Common myeloid progenitor, CD34-positive (primary cell): ENCODE data around the gene PPCS.
"Not testable (repeated sequence)": the region's sequence is repeated elsewhere in the genome, so short reads cannot be mapped to it uniquely, and the experiment has no call there.

Experiments
- CTCF ChIA-PET: fragments of 350-600 bp; sonication (Branson Sonifier 250); formaldehyde crosslinking; loops from one replicate; lab custom pipeline; 2021; ENCODE audit warnings: antibody characterized with exemption; lab: Charles Lee
- POLR2A ChIA-PET: fragments of 350-600 bp; sonication (Branson Sonifier 250); formaldehyde crosslinking; loops from one replicate; lab custom pipeline; 2021; ENCODE audit warnings: antibody characterized with exemption; lab: Charles Lee
- DNase-seq, 3 donors: peaks; one replicate each; pipeline versions ENCODE4 v3.0.0 to v3.0.0-alpha.2; 2013
- H3K27ac ChIP-seq, 2 experiments: 1 replicate in 1 of 2; 2 replicates in 1 of 2; pipeline ENCODE4 v1.7.0; 2013; ENCODE audit warnings: inconsistent platforms in 2 of 2, low read length in 2 of 2, mild to moderate bottlenecking in 2 of 2, low read depth in 1 of 2, moderate library complexity in 1 of 2; ENCODE audit not compliant: severe bottlenecking in 2 of 2, insufficient read depth in 1 of 2, poor library complexity in 1 of 2
- H3K27me3 ChIP-seq, 5 experiments: replicated peaks in 2 of 5; 1 replicate in 3 of 5; 2 replicates in 2 of 5; pipeline versions ENCODE4 v1.6.1 to v1.7.0; 2013; ENCODE audit warnings: low read length in 4 of 5, mild to moderate bottlenecking in 2 of 5, moderate library complexity in 2 of 5, inconsistent platforms in 1 of 5; ENCODE audit not compliant: insufficient read depth in 5 of 5, control insufficient read depth in 4 of 5
- H3K36me3 ChIP-seq, 4 experiments: 1 replicate in 2 of 4; 2 replicates in 2 of 4; pipeline versions ENCODE4 v1.6.1 to v1.7.0; 2013; ENCODE audit warnings: low read length in 3 of 4, control low read depth in 1 of 4, mild to moderate bottlenecking in 1 of 4; ENCODE audit not compliant: control insufficient read depth in 4 of 4, insufficient read depth in 4 of 4
- H3K4me1 ChIP-seq, 4 experiments: 1 replicate in 3 of 4; 2 replicates in 1 of 4; pipeline versions ENCODE4 v1.6.1 to v1.7.1; 2013; ENCODE audit warnings: low read length in 3 of 4, mild to moderate bottlenecking in 3 of 4, control low read depth in 1 of 4, inconsistent platforms in 1 of 4, moderate library complexity in 1 of 4; ENCODE audit not compliant: control insufficient read depth in 4 of 4, insufficient read depth in 4 of 4; ENCODE audit errors: control extremely low read depth in 1 of 4
- H3K4me3 ChIP-seq, 7 experiments: 1 replicate in 4 of 7; 2 replicates in 3 of 7; pipeline versions ENCODE4 v1.5.1 to v1.7.0; 2013; ENCODE audit warnings: mild to moderate bottlenecking in 7 of 7, low read length in 6 of 7, moderate library complexity in 6 of 7, inconsistent platforms in 2 of 7, low read depth in 2 of 7, control low read depth in 1 of 7; ENCODE audit not compliant: insufficient read depth in 4 of 7, control insufficient read depth in 1 of 7; ENCODE audit errors: extremely low read depth in 1 of 7
- H3K9me3 ChIP-seq, 5 experiments: 1 replicate in 4 of 5; 2 replicates in 1 of 5; pipeline versions ENCODE4 v1.6.1 to v1.7.1; 2013; ENCODE audit warnings: low read length in 4 of 5, mild to moderate bottlenecking in 2 of 5, inconsistent platforms in 1 of 5, low read depth in 1 of 5, moderate library complexity in 1 of 5; ENCODE audit not compliant: control insufficient read depth in 4 of 5, insufficient read depth in 2 of 5; ENCODE audit errors: control extremely low read depth in 1 of 5
- WGBS: methylation state at CpG from one replicate; pipeline ENCODE4 v1.1.5; 2013; ENCODE audit not compliant: insufficient coverage; 5-methylcytosine and 5-hydroxymethylcytosine counted together

PPCS gene

DNA sequence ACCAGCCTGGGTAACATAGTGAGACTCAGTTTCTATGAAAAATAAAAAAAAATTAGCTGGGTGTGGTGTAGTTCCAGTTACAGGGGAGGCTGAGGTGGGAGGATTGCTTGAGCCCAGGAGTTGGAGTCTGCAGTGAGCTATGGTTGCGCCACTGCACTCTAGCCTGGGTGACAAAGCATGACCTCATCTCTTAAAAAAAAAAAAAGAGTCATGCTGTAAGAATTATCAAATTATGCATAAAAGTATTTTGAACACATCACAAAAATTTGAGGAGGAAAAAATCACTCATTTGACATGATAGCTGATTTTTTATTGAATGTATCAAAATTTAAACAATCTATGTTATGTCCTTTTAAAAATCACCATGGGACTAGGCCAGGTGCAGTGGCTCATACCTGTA, 24.6 kb downstream of the PPCS start:
- no peaks in the 10 kb centered on the region for H3K27me3 ChIP-seq
- no peaks in the 10 kb centered on the region for H3K36me3 ChIP-seq
- H3K27ac ChIP-seq, result no peak overlapping the region
- POLR2A ChIA-PET, result no interaction called here
- no peak overlapping the region for H3K4me3 ChIP-seq
- DNase-seq, result no peak
- CTCF ChIA-PET, result no interaction called here
- H3K9me3 ChIP-seq, result no peaks in the 10 kb centered on the region
- no peaks in the 10 kb centered on the region for H3K4me1 ChIP-seq
- no CpG with 5 or more reads among the region's 1 CpG for WGBS

DNA sequence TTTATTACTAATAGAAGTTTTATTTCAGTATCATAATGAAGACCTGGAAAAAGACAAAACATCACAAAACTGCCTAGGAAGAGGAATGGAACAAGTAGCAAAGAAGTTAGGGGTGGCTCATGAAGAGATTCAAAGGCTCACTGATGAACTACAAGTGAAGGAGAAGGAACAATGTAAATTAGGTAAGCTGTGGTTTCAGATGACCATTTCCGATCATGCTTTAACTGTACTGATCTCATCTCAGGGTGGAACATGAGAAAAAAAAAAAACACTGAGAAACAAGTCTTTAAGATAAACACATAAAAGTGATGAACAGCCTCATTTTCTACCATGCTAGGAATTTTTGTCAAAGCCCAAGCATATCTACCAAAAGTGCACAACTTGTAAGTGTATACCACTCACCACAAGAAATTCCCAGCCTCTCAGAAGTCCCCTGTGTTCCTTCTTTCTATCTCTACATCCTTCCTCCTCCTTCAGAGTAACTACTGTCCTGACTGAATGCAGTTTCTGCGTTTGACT, 26.4 kb downstream of the PPCS start:
- Histone ChIP-seq H3K9me3 (no peaks in the 10 kb centered on the region), H3K4me1 (no peaks in the 10 kb centered on the region), H3K27me3 (no peaks in the 10 kb centered on the region), H3K27ac (no peak overlapping the region), H3K4me3 (no peak overlapping the region), H3K36me3 (peaks cover 0 to 3% (median 0%) of the 10 kb centered on the region in 4 experiments)
- DNase-seq, result no peak
- POLR2A ChIA-PET, result no interaction called here
- CTCF ChIA-PET, result no interaction called here
- WGBS, result no CpG with 5 or more reads among the region's 2 CpGs

DNA sequence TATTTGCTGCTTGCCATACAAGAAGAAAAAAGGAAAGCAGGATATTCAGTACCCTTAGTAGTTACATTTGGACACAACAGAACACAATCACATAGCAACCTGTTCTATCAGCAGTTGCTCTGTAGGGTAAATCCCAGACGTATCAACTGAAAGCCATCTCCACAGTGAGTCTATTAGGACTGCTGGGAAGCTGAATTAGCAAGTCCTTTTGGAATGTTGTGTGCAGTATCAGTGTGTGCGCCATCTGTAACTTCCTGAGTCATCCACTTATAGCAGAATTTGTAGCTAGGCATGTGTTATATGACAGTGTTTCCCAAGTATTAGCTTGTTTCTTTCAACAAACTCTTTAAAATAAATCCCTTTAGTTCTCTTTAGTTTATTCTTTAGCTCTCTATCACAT, 28.0 kb downstream of the PPCS start:
- Histone ChIP-seq H3K27ac (no peak overlapping the region), H3K4me1 (no peaks in the 10 kb centered on the region), H3K4me3 (no peak overlapping the region), H3K9me3 (no peaks in the 10 kb centered on the region), H3K27me3 (no peaks in the 10 kb centered on the region), H3K36me3 (peaks cover 0 to 3% (median 0%) of the 10 kb centered on the region in 4 experiments)
- CTCF ChIA-PET, result no interaction called here
- WGBS, result no CpG with 5 or more reads among the region's 2 CpGs
- POLR2A ChIA-PET, result no interaction called here
- DNase-seq, result no peak

DNA sequence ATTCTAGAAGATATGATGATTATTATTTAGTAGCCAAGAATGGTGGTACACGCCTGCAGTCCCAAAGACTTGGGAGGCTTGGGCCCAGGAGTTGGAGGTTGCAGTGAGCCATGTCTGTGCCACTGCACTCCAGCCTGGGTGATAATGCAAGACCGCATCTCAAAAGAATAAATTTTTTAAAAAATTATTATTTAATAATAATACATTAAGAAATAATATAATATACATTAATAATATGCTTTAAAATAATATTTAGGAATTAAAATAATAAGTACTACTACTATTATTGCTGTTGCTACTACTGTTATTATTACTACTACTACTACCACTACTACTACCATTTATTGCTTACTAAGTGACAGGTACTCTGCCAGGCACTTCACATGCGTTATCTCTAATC, 33.9 kb downstream of the PPCS start:
- DNase-seq, result no peak
- Histone ChIP-seq H3K27me3 (no peaks in the 10 kb centered on the region), H3K4me3 (no peak overlapping the region), H3K27ac (no peak overlapping the region), H3K9me3 (no peaks in the 10 kb centered on the region), H3K4me1 (no peaks in the 10 kb centered on the region), H3K36me3 (peaks cover 0 to 3% (median 0%) of the 10 kb centered on the region in 4 experiments)
- POLR2A ChIA-PET, result no interaction called here
- WGBS, result 100% methylated on average over 1 of the region's 3 CpGs
- CTCF ChIA-PET, result no interaction called here

DNA sequence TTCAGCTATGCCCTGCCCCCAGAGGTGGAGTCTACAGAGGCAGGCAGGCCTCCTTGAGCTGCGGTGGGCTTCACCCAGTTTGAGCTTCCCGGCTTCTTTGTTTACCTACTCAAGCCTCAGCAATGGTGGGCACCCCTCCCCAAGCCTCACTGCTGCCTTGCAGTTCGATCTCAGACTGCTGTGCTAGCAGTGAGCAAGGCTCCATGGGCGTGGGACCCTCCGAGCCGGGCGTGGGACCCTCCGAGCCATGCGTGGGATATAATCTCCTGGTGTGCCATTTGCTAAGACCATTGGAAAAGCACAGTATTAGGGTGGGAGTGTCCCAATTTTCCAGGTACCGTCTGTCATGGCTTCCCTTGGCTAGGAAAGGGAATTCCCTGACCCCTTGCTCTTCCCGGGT, 45.7 kb downstream of the PPCS start:
- H3K4me1 ChIP-seq, H3K27ac ChIP-seq, CTCF ChIA-PET, H3K4me3 ChIP-seq, H3K27me3 ChIP-seq, POLR2A ChIA-PET, DNase-seq: not testable (repeated sequence)
- 96% methylated on average over 8 of the region's 11 CpGs for WGBS
- peaks cover 8 to 42% (median 13%) of the 10 kb centered on the region in 5 experiments for H3K9me3 ChIP-seq
- H3K36me3 ChIP-seq, result peaks cover 0 to 19% (median 5%) of the 10 kb centered on the region in 4 experiments

DNA sequence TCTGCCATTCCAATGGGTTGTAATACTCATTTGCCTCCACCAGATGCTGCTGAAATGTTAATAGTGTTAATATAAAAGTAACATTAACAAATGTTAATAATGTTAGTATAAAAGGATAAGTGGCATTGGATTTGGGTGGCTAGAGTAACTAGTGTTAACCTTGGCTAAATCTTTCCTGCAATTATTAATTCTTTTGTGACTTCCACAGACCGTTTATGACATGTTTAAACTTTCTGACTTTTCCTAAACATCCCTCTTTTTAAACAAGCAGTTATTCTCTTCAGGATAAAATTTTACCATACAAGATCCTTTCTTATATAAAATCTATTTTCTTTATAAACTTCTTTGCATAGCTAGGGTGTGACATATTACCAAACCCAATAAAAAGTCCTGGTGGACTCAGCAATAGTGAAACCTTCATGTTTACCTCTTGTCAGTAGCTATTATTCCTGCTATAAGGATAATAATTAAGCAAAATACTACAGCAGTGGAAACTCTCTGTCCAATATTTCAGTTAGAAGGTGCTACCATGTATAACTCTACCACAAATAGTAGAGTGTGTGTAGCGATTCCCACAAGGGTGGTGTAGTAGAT, 48.3 kb downstream of the PPCS start:
- no peak overlapping the region for H3K27ac ChIP-seq
- H3K36me3 ChIP-seq, result peaks cover 0 to 22% (median 4%) of the 10 kb centered on the region in 4 experiments
- DNase-seq, result no peak
- peaks cover 10 to 68% (median 23%) of the 10 kb centered on the region in 5 experiments for H3K9me3 ChIP-seq
- POLR2A ChIA-PET, result no interaction called here
- CTCF ChIA-PET, result no interaction called here
- H3K4me3 ChIP-seq, result no peak overlapping the region
- no peaks in the 10 kb centered on the region for H3K4me1 ChIP-seq
- no CpG with 5 or more reads among the region's 2 CpGs for WGBS
- H3K27me3 ChIP-seq, result no peaks in the 10 kb centered on the region

DNA sequence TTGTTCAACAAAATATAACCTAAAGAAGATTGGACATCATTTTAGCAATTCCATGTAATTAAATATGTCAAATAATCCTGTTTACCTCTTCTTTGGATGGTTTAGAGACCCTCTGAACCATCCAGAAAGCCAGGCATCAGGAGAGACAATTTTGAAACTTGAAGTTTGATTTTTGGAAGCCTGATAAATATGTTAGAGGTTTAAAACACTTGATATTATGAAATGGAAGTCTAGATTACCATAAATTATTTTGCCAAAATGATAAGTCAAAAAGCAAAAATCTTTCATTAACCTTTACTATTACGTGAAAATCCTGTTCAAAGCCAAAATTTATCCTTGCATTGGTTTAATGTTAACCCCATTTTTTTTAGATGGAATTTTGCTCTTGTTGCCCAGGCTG, 50.2 kb downstream of the PPCS start:
- Histone ChIP-seq H3K4me3 (no peak overlapping the region), H3K27me3 (no peaks in the 10 kb centered on the region), H3K4me1 (no peaks in the 10 kb centered on the region), H3K36me3 (peaks cover 0 to 24% (median 4%) of the 10 kb centered on the region in 4 experiments), H3K9me3 (peaks cover 10 to 87% (median 36%) of the 10 kb centered on the region in 5 experiments), H3K27ac (no peak overlapping the region)
- no CpG with 5 or more reads among the region's 1 CpG for WGBS
- ChIA-PET CTCF (no interaction called here), POLR2A (no interaction called here)
- DNase-seq, result no peak
